GM23338 (cell line): ENCODE measurements around the gene DOK1. TPM values are rescaled to one million over a fixed set of nuclear protein-coding genes. Genes with fewer than 3 reads are reported as not detected.

Experiments used
- ATAC-seq: fragments of 200-7000 bp; cut with Tn5 transposase; 3 replicates; pipeline ENCODE4 v1.9.1; 2020
- DNase-seq: peaks from one replicate; pipeline ENCODE4 v3.0.0-alpha.2; 2015; ENCODE audit warnings: low spot score
- H2AFZ ChIP-seq: fragments of 200-600 bp; sonication (generic); 2 replicates; pipeline ENCODE4 v1.8.0; 2016; ENCODE audit warnings: antibody characterized with exemption, mild to moderate bottlenecking, moderate library complexity
- H3F3A ChIP-seq: fragments of 200-600 bp; sonication (generic); replicated peaks from 2 replicates; pipeline ENCODE4 v1.8.0; 2017; ENCODE audit warnings: antibody characterized with exemption, mixed run types, low read depth
- H3K27ac ChIP-seq: fragments of 200-600 bp; sonication (generic); 2 replicates; pipeline ENCODE4 v1.6.1; 2016; ENCODE audit warnings: low read depth
- H3K27me3 ChIP-seq: fragments of 200-600 bp; sonication (generic); 2 replicates; pipeline ENCODE4 v1.8.0; 2016; ENCODE audit warnings: mild to moderate bottlenecking, mixed run types, moderate library complexity; ENCODE audit not compliant: insufficient read depth
- H3K36me3 ChIP-seq: fragments of 200-600 bp; sonication (generic); 2 replicates; pipeline ENCODE4 v1.8.0; 2016; ENCODE audit warnings: mild to moderate bottlenecking; ENCODE audit not compliant: insufficient read depth
- H3K4me1 ChIP-seq: fragments of 200-600 bp; sonication (generic); 2 replicates; pipeline ENCODE4 v1.8.0; 2016; ENCODE audit warnings: mild to moderate bottlenecking, moderate library complexity; ENCODE audit not compliant: insufficient read depth
- H3K4me2 ChIP-seq: fragments of 200-600 bp; sonication (generic); 2 replicates; pipeline ENCODE4 v1.7.1; 2017; ENCODE audit warnings: mixed run types
- H3K4me3 ChIP-seq: fragments of 200-600 bp; sonication (generic); 2 replicates; pipeline ENCODE4 v1.6.1; 2016; ENCODE audit warnings: mixed run types
- H3K79me2 ChIP-seq: fragments of 200-600 bp; sonication (generic); replicated peaks from 2 replicates; pipeline ENCODE4 v1.8.0; 2017; ENCODE audit warnings: mild to moderate bottlenecking; ENCODE audit not compliant: insufficient read depth
- H3K9me2 ChIP-seq: fragments of 200-600 bp; sonication (generic); 2 replicates; pipeline ENCODE4 v1.8.0; 2017; ENCODE audit not compliant: insufficient read depth
- H4K20me1 ChIP-seq: fragments of 200-600 bp; sonication (generic); replicated peaks from 2 replicates; pipeline ENCODE4 v1.8.0; 2017; ENCODE audit warnings: mild to moderate bottlenecking; ENCODE audit not compliant: insufficient read depth
- H3K27ac Mint-ChIP-seq: 2 replicates; pipeline ENCODE4 v1.8.0; 2020; ENCODE audit warnings: inconsistent platforms, mild to moderate bottlenecking, moderate library complexity, mixed read lengths
- H3K27me3 Mint-ChIP-seq: 3 replicates; pipeline ENCODE4 v1.8.0; 2022; ENCODE audit warnings: low read depth, mild to moderate bottlenecking, moderate library complexity, mixed read lengths, inconsistent platforms; ENCODE audit not compliant: insufficient read depth, poor library complexity
- H3K36me3 Mint-ChIP-seq: 3 replicates; pipeline ENCODE4 v1.8.0; 2021; ENCODE audit warnings: low read depth, mild to moderate bottlenecking, inconsistent platforms, moderate library complexity, mixed read lengths
- H3K4me1 Mint-ChIP-seq: 3 replicates; pipeline ENCODE4 v1.8.0; 2020; ENCODE audit warnings: mild to moderate bottlenecking, inconsistent platforms, mixed read lengths
- H3K4me3 Mint-ChIP-seq: 3 replicates; pipeline ENCODE4 v1.8.0; 2021; ENCODE audit warnings: moderate library complexity, mild to moderate bottlenecking, inconsistent platforms, mixed read lengths
- H3K9me3 Mint-ChIP-seq: 3 replicates; pipeline ENCODE4 v1.8.0; 2020; ENCODE audit warnings: moderate library complexity, mild to moderate bottlenecking, inconsistent platforms, mixed read lengths
- CREB1 ChIP-seq: fragments of 250-450 bp; sonication (Bioruptor Pico); IDR thresholded peaks from 2 replicates; pipeline ENCODE4 v1.5.0; 2020; ENCODE audit warnings: low read depth, mild to moderate bottlenecking, moderate library complexity
- EZH2 ChIP-seq: fragments of 200-600 bp; sonication (generic); IDR thresholded peaks from one replicate; pipeline ENCODE4 v1.8.0; 2017; ENCODE audit warnings: antibody characterized with exemption, mild to moderate bottlenecking, low read depth; ENCODE audit not compliant: unreplicated experiment
- EZH2phosphoT487 ChIP-seq: fragments of 200-600 bp; sonication (generic); IDR thresholded peaks from one replicate; pipeline ENCODE4 v1.8.1; 2018; ENCODE audit warnings: antibody characterized with exemption; ENCODE audit not compliant: unreplicated experiment
- JUNB ChIP-seq: IDR thresholded peaks from one replicate; pipeline ENCODE4 v1.6.1; 2016; ENCODE audit warnings: antibody characterized with exemption; ENCODE audit not compliant: unreplicated experiment
- NANOG ChIP-seq: IDR thresholded peaks from 2 replicates; pipeline ENCODE4 v1.6.1; 2016; ENCODE audit warnings: antibody characterized with exemption, borderline replicate concordance
- POLR2AphosphoS5 ChIP-seq: IDR thresholded peaks from 2 replicates; pipeline ENCODE4 v1.6.1; 2016; ENCODE audit warnings: antibody characterized with exemption, low read depth
- STAT1 ChIP-seq: IDR thresholded peaks from one replicate; pipeline ENCODE4 v1.6.1; 2016; ENCODE audit warnings: antibody characterized with exemption; ENCODE audit not compliant: unreplicated experiment
- ZNF114 ChIP-seq: fragments of 250-450 bp; sonication (Bioruptor Pico); IDR thresholded peaks from 2 replicates; pipeline ENCODE4 v1.5.0; 2020; ENCODE audit warnings: mild to moderate bottlenecking, moderate library complexity
- ZNF331 ChIP-seq: fragments of 250-450 bp; sonication (Bioruptor Pico); IDR thresholded peaks from 2 replicates; pipeline ENCODE4 v1.5.0; 2020; ENCODE audit warnings: low read depth, mild to moderate bottlenecking, moderate library complexity
- polyA plus RNA-seq: library from polyadenylated mRNA; unstranded; fragments of >200 nt; fragmentation: Nextera tagmentation; extraction: Ambion mirVana; gene quantifications from 2 replicates; pipeline ENCODE4 v1.2.1, GENCODE V29; 2016
- total RNA-seq: library from RNA; depleted of rRNA; stranded (reverse); fragments of >200 nt; shearing (Covaris generic); gene quantifications from 2 replicates; pipeline ENCODE4 v1.2.3, GENCODE V29; 2014
- TF ChIP-seq, protein P1 (sequence below): IDR thresholded peaks from 2 replicates; pipeline ENCODE4 v1.6.1; 2016; ENCODE audit warnings: antibody characterized with exemption
- TF ChIP-seq, protein P2 (sequence below), 2 experiments: fragments of 200-600 bp in 1 of 2; sonication (generic) in 1 of 2; conservative IDR thresholded peaks; 2 replicates each; pipeline versions ENCODE4 v1.5.1 to v1.6.1; 2016 to 2017; ENCODE audit warnings: antibody characterized with exemption in 2 of 2, low read depth in 2 of 2, mild to moderate bottlenecking in 2 of 2, moderate library complexity in 1 of 2
- TF ChIP-seq, protein P3 (sequence below): IDR thresholded peaks from one replicate; pipeline ENCODE4 v1.6.1; 2018; ENCODE audit warnings: antibody characterized with exemption; ENCODE audit not compliant: unreplicated experiment

DOK1 gene
- total and polyA plus RNA-seq, 2 experiments from 2014 or later: 3.9 to 15.5 TPM

GRCh38 chr2:74548285-74548899 lies 6.1 kb upstream of the DOK1 start:
- Histone ChIP-seq H3K4me1 (peaks cover 22% of the 10 kb centered on the region), H3K27ac (no peak overlapping the region), H3K4me2 (peak overlapping the region; percentile 87), H4K20me1 (peaks cover 4% of the 10 kb centered on the region; the same call in 1 of the 2 replicates), H3K36me3 (no peaks in the 10 kb centered on the region), H3K9me2 (no peaks in the 10 kb centered on the region), H2AFZ (peak overlapping the region; percentile 99), H3K4me3 (peak overlapping the region; percentile 84), H3K27me3 (peaks cover 87% of the 10 kb centered on the region), H3F3A (peaks cover 9% of the 10 kb centered on the region), H3K79me2 (peaks cover 5% of the 10 kb centered on the region; the same call in 1 of the 2 replicates)
- Mint-ChIP-seq H3K4me3 (peak overlapping the region; percentile 87), H3K27ac (peak overlapping the region; percentile 82), H3K4me1 (peaks cover 26% of the 10 kb centered on the region), H3K27me3 (peaks cover 54% of the 10 kb centered on the region), H3K36me3 (peaks cover 6% of the 10 kb centered on the region; the same call in 1 of the 3 replicates), H3K9me3 (peaks cover 3% of the 10 kb centered on the region; the same call in 1 of the 3 replicates)
- DNase-seq (peak; percentile 51), ATAC-seq (peak; percentile 18)
- peak; percentile 32 for TF ChIP-seq EZH2
- TF ChIP-seq, protein P1, sequence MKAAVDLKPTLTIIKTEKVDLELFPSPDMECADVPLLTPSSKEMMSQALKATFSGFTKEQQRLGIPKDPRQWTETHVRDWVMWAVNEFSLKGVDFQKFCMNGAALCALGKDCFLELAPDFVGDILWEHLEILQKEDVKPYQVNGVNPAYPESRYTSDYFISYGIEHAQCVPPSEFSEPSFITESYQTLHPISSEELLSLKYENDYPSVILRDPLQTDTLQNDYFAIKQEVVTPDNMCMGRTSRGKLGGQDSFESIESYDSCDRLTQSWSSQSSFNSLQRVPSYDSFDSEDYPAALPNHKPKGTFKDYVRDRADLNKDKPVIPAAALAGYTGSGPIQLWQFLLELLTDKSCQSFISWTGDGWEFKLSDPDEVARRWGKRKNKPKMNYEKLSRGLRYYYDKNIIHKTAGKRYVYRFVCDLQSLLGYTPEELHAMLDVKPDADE: no peak

DNA sequence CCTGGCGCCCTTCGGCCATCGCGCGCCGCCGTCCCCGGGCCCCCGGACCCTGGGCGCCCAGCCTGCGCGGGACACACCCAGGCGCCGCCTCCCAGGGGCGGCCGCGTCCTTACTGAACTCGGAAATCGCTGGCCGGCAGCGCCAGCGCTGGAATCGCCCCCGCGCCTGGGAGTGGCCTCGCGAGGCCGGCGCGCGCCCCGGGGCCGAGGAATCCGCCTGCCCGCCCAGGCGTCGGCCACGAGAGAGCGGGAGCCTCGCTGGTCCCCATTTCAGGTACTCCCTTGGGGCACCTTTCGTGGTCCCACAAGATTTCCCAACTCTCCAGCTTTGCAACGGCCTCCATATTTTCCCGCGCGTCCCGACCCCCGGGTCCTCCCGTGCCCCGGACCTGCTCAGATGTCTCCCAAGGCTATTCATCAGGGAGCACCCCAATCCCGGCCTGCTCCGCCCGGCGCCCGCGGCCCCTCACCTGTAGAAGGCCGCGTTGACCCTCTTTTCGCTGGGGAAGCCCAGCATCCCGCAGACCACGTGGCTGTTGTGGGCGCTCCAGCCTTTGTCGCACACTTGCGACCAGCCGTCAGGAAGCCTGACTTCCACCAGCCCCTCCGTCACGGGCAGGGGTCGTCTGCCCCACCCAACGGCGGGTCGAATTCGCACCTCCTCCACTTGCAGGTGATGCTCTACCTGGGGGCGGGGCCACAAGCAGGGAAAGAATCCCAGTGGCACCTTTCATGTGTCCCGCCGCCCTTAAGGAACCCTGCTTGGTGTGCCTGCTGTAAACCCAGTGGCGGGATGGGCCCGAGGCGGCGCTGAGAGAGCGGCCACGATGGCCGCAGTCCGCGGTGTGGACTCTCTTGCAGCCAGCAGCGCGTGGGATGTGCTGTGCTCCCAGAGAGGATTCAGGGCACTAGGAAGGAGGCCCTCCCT lies 5.4 kb upstream of the DOK1 start:
- H3K4me1 Mint-ChIP-seq: peaks cover 26% of the 10 kb centered on the region
- Histone ChIP-seq H3K36me3 (no peaks in the 10 kb centered on the region), H2AFZ (peak overlapping the region; percentile 99), H3K4me3 (peak overlapping the region; percentile 84), H3K4me2 (peak overlapping the region; percentile 87), H3K79me2 (peaks cover 5% of the 10 kb centered on the region; the same call in 1 of the 2 replicates), H3F3A (peaks cover 9% of the 10 kb centered on the region), H3K27ac (no peak overlapping the region), H3K4me1 (peaks cover 22% of the 10 kb centered on the region), H3K9me2 (no peaks in the 10 kb centered on the region), H4K20me1 (peaks cover 4% of the 10 kb centered on the region; the same call in 1 of the 2 replicates), H3K27me3 (peaks cover 91% of the 10 kb centered on the region)
- H3K9me3 Mint-ChIP-seq: peaks cover 3% of the 10 kb centered on the region; the same call in 1 of the 3 replicates
- no peak for TF ChIP-seq ZNF331
- peak; percentile 2 for TF ChIP-seq EZH2
- TF ChIP-seq, protein P2, sequence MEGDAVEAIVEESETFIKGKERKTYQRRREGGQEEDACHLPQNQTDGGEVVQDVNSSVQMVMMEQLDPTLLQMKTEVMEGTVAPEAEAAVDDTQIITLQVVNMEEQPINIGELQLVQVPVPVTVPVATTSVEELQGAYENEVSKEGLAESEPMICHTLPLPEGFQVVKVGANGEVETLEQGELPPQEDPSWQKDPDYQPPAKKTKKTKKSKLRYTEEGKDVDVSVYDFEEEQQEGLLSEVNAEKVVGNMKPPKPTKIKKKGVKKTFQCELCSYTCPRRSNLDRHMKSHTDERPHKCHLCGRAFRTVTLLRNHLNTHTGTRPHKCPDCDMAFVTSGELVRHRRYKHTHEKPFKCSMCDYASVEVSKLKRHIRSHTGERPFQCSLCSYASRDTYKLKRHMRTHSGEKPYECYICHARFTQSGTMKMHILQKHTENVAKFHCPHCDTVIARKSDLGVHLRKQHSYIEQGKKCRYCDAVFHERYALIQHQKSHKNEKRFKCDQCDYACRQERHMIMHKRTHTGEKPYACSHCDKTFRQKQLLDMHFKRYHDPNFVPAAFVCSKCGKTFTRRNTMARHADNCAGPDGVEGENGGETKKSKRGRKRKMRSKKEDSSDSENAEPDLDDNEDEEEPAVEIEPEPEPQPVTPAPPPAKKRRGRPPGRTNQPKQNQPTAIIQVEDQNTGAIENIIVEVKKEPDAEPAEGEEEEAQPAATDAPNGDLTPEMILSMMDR (conservative IDR thresholded peaks at IDR 0.05; ENCODE audit: low read depth in 2 of 2): no peak
- TF ChIP-seq ZNF114 (CRISPR knock-in tag): no peak
- TF ChIP-seq, protein P3, sequence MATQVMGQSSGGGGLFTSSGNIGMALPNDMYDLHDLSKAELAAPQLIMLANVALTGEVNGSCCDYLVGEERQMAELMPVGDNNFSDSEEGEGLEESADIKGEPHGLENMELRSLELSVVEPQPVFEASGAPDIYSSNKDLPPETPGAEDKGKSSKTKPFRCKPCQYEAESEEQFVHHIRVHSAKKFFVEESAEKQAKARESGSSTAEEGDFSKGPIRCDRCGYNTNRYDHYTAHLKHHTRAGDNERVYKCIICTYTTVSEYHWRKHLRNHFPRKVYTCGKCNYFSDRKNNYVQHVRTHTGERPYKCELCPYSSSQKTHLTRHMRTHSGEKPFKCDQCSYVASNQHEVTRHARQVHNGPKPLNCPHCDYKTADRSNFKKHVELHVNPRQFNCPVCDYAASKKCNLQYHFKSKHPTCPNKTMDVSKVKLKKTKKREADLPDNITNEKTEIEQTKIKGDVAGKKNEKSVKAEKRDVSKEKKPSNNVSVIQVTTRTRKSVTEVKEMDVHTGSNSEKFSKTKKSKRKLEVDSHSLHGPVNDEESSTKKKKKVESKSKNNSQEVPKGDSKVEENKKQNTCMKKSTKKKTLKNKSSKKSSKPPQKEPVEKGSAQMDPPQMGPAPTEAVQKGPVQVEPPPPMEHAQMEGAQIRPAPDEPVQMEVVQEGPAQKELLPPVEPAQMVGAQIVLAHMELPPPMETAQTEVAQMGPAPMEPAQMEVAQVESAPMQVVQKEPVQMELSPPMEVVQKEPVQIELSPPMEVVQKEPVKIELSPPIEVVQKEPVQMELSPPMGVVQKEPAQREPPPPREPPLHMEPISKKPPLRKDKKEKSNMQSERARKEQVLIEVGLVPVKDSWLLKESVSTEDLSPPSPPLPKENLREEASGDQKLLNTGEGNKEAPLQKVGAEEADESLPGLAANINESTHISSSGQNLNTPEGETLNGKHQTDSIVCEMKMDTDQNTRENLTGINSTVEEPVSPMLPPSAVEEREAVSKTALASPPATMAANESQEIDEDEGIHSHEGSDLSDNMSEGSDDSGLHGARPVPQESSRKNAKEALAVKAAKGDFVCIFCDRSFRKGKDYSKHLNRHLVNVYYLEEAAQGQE: no peak
- 0 out of 2 replicates have a peak, but pooled peaks have one; percentile 30 for TF ChIP-seq CREB1 (CRISPR knock-in tag)
- TF ChIP-seq STAT1: no peak
- no peak for TF ChIP-seq EZH2phosphoT487
- TF ChIP-seq POLR2AphosphoS5: peak; percentile 66; the same call in 1 of the 2 replicates
- no peak for TF ChIP-seq JUNB
- no peak for TF ChIP-seq NANOG
- H3K4me3 Mint-ChIP-seq: peak overlapping the region; percentile 82
- H3K27me3 Mint-ChIP-seq: peaks cover 60% of the 10 kb centered on the region
- peaks cover 6% of the 10 kb centered on the region; the same call in 1 of the 3 replicates for H3K36me3 Mint-ChIP-seq
- no peak overlapping the region for H3K27ac Mint-ChIP-seq
- ATAC-seq: peak; percentile 67
- peak; percentile 88 for DNase-seq
